HG02798 (cell line): ENCODE data around the gene PAGR1.
"Not testable (repeated sequence)": the region's sequence is repeated elsewhere in the genome, so short reads cannot be mapped to it uniquely, and the experiment has no call there.

Experiments
- ATAC-seq: cut with Tn5 transposase; IDR thresholded peaks from one replicate; pipeline ENCODE4 v1.9.1; 2021; ENCODE audit warnings: mild to moderate bottlenecking; ENCODE audit not compliant: unreplicated experiment, poor library complexity

The PAGR1 gene

DNA sequence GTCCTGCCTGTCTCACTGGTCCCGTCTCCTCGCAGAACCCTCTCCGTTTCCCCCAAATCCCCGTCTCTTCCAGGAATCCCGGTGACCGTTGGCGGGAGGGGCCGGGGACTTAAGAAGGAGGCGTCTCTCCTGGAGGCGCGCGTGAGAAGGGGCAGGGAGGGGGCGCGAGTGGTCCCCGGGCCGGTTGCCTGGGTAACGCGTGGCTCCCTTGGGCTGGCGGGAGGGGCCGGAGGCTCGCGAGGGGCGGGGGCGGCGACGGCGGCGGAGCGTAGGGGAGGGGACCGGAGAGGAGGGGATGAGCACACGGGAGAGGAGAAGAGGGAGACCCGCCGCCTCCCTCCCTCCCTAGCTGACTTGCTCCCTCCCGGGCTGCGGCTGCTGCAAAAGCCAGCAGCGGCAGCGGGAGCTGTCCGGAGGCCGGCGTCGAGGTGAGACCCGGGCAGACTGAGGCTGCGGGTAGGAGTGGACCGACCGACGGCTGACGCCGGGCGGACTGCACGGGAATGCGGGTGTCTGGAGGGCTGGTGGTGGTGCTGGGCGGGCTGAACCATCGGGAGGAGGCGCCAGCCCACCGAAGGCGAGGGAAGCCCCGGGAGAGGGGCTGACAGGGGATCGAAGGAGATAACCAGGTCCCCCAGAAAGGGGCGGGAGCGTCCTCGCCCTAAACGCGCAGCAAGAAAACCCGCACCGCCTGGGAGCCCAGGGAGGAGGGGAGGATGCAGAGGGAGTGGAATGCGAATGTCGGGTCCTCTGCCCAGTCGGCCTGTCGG, 3.9 kb upstream of the PAGR1 start, which contains the start of gene PRRT2:
TSS of gene PRRT2 (plus strand) at position 298 of the 770 bp plus-strand sequence. CDS start 862 bp downstream, outside the sequence.
- no peak for ATAC-seq

DNA sequence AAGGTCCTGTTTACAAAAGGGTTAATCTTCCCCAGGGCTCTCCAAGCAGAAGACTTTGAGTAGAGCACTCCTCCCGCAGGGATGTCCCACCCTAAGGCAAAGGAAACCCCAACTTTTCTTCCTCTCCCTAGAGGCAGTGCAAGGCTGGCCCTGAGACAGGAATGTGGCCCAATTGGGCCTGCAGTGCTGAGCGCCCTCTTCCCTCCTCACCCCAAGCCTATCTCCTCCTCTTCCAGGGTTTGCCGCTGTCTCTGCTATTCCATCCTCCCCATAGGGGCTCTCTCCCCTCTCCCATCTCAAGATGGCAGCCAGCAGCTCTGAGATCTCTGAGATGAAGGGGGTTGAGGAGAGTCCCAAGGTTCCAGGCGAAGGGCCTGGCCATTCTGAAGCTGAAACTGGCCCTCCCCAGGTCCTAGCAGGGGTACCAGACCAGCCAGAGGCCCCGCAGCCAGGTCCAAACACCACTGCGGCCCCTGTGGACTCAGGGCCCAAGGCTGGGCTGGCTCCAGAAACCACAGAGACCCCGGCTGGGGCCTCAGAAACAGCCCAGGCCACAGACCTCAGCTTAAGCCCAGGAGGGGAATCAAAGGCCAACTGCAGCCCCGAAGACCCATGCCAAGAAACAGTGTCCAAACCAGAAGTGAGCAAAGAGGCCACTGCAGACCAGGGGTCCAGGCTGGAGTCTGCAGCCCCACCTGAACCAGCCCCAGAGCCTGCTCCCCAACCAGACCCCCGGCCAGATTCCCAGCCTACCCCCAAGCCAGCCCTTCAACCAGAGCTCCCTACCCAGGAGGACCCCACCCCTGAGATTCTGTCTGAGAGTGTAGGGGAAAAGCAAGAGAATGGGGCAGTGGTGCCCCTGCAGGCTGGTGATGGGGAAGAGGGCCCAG, 3.0 kb upstream of the PAGR1 start:
- no peak for ATAC-seq

DNA sequence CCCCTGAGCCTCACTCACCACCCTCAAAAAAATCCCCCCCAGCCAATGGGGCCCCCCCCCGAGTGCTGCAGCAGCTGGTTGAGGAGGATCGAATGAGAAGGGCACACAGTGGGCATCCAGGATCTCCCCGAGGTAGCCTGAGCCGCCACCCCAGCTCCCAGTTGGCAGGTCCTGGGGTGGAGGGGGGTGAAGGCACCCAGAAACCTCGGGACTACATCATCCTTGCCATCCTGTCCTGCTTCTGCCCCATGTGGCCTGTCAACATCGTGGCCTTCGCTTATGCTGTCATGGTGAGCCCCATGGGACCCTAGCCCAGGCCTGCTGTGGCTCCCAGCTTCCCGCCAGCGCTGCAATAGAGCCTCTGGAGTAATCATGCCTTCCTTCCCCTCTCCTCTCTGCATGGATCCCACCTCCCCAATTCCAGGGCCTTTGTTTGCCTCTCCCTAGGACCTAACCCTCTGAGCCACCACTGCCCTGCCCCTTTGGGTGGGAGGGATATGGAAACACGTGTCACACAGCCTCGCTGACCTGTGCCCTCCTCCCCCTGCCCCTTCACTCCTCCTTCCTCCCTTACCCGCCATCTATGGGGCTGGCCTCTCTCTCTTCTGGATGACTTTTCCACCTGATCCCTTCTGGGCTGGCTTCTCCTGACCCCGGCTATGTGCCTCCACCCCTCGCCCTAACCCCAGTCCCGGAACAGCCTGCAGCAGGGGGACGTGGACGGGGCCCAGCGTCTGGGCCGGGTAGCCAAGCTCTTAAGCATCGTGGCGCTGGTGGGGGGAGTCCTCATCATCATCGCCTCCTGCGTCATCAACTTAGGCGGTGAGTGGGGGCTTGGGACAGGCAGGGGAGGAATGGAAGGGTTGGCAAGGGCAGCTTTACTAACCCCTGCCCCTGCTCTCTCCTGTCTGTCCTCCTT, 2.0 kb upstream of the PAGR1 start:
- ATAC-seq = no peak

DNA sequence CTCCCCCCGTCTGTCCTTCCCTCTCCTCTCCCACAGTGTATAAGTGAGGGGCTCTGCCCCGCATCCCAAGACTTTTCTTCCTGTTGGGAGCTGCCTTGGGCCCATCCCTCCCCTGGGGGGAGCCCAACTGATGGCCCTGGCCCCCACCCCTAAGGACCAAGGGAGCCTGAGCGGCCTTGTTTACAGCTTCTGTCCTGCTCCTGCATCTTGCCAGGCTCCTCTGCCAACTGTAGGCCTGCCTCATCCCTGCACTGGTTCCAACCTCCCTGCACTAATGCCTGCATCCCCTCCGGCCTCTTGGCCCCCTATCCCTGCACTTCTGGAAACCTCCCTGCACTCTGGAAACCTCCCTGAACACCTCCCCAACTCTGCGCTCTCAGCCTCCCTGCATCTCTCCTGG, 1.4 kb upstream of the PAGR1 start:
- ATAC-seq = no peak

DNA sequence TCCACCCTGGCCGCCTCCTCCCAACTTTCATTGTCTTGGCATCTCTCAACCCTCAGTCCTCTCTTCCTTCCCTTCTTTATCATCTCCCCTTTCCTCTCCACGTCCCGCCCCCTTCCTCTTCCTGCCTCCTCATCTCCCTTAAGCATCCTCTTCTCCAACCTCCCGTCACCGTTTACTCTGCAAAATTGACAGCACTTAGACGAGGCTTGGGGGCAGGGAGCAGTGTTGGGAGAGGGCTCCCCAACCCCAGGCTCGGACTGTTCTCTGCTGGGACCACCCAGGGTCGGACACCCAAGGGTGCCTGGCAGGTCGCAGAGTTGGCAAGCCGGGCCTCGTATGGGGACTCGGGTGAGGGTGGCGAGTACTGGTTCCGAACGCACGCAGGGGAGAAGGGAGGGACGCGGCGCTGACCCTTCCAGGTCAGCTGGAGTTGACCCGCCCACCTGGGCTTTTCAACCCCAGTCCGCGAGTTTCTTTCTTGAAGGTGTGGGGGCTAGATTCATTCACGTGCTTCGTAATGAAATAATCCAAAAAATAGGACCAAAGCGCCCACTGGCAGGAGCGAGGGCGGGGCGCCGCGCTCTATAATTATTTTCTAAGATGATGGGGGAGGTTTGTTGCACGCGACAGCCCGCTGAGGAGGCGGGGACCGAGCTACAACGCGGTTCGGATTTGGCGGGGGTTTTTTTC, 775 bp upstream of the PAGR1 start:
- ATAC-seq = no peak

DNA sequence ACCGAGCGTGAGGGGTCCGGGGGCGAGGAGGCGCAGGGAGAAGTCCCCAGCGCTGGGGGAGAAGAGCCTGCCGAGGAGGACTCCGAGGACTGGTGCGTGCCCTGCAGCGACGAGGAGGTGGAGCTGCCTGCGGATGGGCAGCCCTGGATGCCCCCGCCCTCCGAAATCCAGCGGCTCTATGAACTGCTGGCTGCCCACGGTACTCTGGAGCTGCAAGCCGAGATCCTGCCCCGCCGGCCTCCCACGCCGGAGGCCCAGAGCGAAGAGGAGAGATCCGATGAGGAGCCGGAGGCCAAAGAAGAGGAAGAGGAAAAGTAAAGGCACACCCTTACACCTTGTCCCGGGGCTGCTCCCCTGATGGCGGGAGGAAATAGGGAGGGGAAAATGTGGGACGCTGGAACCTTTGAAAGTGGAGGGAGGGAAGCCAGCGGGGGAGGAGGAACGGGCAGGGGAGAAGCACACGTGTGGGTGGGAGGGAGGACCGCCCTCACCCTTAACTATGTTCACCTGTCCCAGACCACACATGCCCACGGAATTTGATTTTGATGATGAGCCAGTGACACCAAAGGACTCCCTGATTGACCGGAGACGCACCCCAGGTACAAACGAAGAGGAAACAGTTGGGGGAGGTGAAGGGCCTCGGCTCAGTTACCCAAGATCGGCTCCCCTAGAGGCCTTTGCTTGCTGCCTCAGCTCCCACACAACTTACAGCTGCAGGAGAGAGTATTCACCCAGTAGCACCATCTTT, 916 bp downstream of the PAGR1 start:
- ATAC-seq = peak; percentile 15

DNA sequence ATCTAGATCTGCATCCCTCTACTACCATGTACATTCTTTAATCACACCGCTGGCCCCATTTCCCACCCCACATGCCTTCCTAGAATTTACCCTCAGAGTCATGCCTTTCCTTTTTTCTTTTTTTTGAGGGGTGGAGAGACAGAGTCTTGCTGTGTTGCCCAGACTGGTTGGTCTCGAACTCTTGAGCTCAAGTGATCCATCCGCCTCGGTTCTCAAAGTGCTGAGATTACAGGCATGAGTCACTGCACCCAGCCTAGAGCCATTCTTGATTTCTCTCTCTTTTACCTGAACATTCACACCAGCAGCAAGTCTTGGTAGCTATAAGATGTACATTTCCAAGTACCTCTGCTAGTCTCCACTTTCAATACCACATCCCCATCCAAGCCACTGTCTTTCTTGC, 2.1 kb downstream of the PAGR1 start:
- no peak for ATAC-seq

DNA sequence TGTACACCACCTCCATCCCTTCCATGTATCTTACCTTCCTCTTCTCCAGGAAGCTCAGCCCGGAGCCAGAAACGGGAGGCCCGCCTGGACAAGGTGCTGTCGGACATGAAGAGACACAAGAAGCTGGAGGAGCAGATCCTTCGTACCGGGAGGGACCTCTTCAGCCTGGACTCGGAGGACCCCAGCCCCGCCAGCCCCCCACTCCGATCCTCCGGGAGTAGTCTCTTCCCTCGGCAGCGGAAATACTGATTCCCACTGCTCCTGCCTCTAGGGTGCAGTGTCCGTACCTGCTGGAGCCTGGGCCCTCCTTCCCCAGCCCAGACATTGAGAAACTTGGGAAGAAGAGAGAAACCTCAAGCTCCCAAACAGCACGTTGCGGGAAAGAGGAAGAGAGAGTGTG, 3.6 kb downstream of the PAGR1 start:
- no peak for ATAC-seq

DNA sequence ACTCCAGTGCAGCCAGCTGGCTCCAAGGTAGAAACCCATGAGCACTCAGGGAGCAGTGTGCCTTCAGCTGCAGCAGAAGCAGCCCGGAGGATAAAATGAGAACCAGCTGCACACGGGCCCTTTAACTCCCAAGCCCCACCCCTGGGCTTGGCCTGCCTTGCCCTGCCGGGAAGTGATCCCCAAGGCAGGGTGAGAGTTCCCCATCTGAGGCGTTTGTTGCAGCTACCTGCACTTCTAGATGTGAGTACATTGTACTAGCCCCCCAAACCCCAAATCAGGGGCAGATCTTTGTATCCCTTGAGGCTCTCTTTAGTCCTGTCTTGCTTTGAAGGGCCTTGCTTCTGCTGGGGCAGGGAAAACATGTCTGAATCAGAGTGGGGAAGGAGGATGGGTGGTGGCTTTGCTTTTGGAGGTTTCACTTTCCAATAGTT, 4.3 kb downstream of the PAGR1 start, which contains the start of gene MVP:
TSS of gene MVP (plus strand) at position 192 of the 431 bp plus-strand sequence. CDS start 10,088 bp downstream, outside the sequence.
- ATAC-seq = no peak

DNA sequence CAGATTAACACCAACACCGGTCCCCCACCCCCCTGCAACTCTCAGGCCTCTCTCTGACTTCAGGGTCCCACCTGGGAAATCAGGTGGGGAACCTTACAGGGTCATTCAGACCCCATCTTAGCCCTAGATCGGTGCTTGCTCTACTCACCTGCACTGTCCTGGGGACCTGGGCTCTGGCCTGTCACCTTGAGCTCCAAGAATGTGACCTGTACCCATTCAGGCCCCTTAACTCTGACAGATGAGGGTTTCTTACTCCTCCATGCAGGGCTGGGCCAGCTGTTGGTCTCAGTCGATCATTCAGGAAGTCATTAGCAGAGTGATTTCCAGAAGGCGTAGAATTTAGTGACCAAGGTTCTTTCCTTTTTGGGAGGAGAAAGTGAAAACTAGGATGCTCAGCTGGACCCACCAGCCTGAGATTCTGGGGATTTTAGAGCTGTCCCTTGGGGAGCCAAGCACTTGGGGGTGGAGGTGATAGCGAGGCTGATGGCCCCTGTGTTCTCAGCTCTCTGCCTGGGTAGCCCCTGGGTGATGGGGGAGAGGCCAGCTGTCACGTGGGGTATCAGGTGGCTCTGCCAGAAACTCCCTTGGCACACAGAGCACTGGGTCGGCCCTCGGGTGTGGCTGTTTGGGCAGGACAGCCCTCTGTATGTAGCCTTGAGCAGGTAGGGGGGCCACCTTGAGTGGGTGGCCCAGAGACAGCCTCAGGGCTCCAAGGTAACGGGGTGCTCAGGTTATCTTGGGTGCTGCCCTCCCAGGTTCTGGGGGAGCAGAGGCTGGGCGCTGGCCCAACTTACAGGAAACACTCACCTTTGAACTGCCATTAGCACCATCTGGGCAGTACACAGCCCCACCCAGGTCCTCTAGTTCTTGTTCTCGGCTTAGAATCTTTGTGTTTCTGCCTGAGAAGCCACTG, 5.0 kb downstream of the PAGR1 start:
- peak; percentile 47 for ATAC-seq

DNA sequence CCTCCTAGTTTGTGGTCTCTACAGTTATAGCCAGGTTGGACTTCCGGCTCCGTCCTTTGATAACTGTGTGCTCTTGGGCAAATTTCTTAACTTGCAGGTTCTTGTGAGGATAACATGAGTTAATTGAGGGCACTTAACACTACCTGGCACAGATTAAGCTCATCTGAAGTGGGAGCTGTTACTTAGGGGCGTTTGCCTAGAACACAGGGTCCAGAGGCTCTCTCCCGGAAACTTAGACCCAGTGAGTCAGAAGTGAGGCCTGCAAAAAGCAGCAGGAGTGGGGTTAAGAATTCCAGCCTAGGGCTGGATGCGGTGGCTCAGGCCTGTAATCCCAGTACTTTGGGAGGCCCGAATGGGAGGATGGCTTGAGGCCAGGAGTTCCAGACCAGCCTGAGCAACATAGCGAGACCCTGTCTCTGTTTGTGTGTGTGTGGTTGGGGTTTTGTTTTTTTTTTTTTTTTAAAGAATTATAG, 5.7 kb downstream of the PAGR1 start:
- no peak for ATAC-seq

DNA sequence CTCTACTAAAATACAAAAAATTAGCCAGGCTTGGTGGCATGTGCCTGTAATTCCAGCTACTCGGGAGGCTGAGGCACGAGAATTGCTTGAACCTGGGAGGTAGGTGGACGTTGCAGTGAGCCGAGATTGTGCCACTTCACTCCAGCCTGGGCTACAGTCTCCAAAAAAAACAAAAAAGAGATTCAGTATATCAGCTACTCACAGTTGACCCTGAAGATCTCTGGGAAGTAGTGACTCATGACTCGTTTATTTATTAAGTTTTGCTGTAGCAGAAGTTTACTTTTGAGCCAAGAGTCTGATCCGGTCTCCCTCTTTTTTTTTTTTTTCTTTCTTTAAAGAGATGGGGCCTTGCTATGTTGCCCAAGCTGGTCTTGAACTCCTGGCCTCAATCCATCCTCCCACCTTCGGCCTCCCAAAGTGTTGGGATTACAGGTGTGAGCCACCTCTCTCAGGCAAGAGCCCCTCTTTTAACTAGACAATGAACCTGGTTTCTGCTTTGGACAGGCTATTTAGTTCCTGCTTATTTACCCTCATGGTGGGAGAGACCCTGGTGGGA, 8.7 kb downstream of the PAGR1 start:
- ATAC-seq = no peak

DNA sequence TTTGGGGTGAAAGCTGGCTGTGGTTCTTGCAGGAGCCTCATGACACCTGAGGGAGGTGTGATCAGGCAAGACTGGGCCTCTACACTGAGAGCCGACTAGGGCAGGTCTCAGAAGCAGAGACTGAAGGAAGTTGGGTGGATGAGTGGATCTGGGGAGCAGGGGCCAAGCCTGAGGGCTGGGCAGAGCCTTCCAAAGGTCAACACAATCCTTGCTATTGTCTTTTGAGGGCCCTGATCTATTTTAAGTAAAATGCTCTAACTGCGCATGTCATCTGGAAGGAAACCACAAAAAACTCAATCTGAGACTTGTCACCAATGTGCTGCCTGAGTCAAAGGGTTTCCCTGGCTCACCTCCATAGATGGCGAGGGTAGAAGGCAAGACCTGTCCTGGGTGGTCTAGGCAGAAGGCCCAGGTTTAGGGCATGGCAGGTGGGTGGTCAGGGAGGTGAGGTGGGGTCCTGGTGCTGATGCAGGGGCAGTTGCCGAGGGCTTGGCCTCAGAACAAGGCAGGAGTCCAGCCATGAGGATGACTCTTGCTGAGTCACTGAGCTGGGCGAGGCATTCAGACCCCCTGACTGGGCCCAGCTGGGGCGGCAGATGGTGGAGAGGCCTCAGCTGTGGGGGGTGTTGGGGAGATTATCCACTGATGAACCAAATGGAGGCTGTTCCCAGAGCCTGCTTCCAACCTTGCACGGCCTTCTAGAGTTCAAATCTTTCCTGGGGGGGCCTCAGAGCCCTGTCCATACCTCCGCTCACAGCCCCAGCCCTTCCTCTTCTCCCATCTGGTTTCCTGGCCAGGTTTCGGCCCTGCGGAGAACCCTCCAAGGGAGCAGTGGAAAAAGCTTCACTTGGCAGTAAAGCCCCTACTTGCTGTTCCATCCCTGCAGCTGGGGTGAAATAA, 9.4 kb downstream of the PAGR1 start:
- ATAC-seq = no peak

DNA sequence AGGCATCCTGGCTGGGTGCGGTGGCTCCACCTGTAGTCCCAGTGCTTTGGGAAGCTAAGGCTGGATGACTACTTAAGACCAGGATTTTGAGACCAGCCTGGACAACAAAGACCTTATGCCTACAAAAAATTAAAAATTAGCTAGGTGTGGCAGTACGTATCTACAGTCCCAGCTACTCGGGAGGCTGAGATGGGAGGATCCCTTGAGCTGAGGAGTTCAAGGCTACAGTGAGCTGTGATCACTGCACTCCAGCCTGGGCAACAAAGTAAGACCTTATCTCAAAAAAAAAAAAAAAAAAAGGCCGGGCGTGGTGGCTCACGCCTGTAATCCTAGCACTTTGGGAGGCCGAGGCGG, 10.4 kb downstream of the PAGR1 start:
- no peak for ATAC-seq

DNA sequence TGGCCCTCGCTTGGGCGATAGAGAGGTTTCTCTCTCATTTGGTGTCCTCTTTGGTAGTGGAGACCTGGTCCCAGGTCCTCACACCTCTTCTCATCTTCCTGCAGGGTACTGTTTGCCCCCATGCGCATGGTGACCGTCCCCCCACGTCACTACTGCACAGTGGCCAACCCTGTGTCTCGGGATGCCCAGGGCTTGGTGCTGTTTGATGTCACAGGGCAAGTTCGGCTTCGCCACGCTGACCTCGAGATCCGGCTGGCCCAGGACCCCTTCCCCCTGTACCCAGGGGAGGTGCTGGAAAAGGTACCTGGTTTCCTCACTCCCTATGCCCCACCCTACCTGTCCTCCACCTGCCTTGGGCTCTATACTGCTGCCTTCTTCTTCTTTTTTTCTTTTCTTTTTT, 14.8 kb downstream of the PAGR1 start:
- ATAC-seq = no peak

DNA sequence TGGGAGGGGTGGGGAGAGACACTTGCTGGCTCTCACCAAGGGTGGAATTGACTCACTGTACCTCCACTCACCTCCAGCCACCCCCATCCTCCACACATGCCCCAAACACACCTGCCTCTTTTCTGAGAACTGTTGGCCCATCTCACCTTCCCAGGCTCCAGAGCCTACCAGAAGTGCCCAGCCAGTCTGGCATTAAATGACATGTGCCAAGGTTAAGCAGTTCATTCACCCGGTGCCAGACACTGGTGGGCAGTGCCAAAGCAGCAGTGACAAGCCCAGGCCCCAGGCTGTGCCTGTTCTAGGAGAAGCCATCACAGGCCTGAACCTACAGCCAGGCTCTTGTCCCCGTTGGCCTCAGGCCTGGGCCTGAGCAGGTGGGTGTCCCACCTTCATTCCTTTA, 15.5 kb downstream of the PAGR1 start:
- ATAC-seq = no peak

DNA sequence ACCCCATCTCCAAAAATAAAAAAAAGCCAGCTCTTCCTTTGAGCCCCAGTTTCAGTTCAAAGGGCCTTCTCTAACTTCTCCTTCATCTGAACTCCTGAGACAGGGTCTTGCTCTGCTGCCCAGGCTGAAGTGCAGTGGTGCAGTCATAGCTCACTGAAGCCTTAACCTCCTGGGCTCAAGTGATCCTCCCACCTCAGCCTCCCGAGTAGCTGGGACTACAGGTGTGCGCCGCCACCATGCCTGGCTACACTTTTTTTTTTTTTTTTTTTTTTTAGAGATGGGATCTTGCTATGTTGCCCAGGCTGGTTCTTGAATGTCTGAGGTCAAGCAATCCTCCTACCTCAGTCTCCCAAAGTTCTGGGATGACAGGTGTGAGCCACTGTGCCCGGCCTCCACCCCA, 17.3 kb downstream of the PAGR1 start:
- not testable (repeated sequence) for ATAC-seq
